T-helper 2 cell treated with Interferon-gamma antibody and Interleukin-4, amounts not matched to agents 100 ng/mL and 5 ng/mL, for 36 hours (primary cell): ENCODE measurements around the gene UGT2B7. TPM values are rescaled to one million over a fixed set of nuclear protein-coding genes. Genes with fewer than 3 reads are reported as not detected.
"Not testable (repeated sequence)": the region's sequence is repeated elsewhere in the genome, so short reads cannot be mapped to it uniquely, and the experiment has no call there.

Experiments
- intact Hi-C: fragments of 100-400 bp; cut with micrococcal nuclease; formaldehyde crosslinking; loops from one replicate; pipeline ENCODE4 v1.15.1; 2023
- total RNA-seq: library from RNA; stranded (reverse); gene quantifications from 2 replicates; pipeline ENCODE4 v1.2.3, GENCODE V29; 2022

UGT2B7 gene
- total RNA-seq = not detected in 2 replicates

GRCh38 chr4:69096111-69096656, at the start of gene UGT2B7:
Gene UGT2B7, plus strand, starts transcription at chr4:69096474. Its CDS starts 47 bp downstream, at chr4:69096521.
- intact Hi-C loops = no loop called here

GRCh38 chr4:69049860-69050259, 46.4 kb upstream of the UGT2B7 start:
- intact Hi-C loops = no loop called here

- intact Hi-C loops = not testable (repeated sequence)
Observed at GRCh38 chr4:69050853-69051575, 45.3 kb upstream of the UGT2B7 start.

GRCh38 chr4:69051576-69051943, 44.7 kb upstream of the UGT2B7 start:
- intact Hi-C loops = no loop called here

GRCh38 chr4:69053309-69053885, 42.9 kb upstream of the UGT2B7 start:
- intact Hi-C loops = not testable (repeated sequence)

GRCh38 chr4:69054033-69054432, 42.2 kb upstream of the UGT2B7 start:
- intact Hi-C loops = not testable (repeated sequence)

GRCh38 chr4:69054578-69055200, 41.6 kb upstream of the UGT2B7 start:
- intact Hi-C loops = no loop called here

- intact Hi-C loops = no loop called here
Observed at GRCh38 chr4:69056150-69056549, 40.1 kb upstream of the UGT2B7 start.

- intact Hi-C loops = no loop called here
Observed at GRCh38 chr4:69056921-69057550, 39.2 kb upstream of the UGT2B7 start.

- intact Hi-C loops = no loop called here
Observed at GRCh38 chr4:69057620-69058409, 38.5 kb upstream of the UGT2B7 start.

GRCh38 chr4:69058410-69059059, 37.7 kb upstream of the UGT2B7 start:
- intact Hi-C loops = no loop called here

- intact Hi-C loops = no loop called here
Observed at GRCh38 chr4:69060651-69061308, 35.5 kb upstream of the UGT2B7 start.

- intact Hi-C loops = no loop called here
Observed at GRCh38 chr4:69064391-69064790, 31.9 kb upstream of the UGT2B7 start.

GRCh38 chr4:69066945-69067344, 29.3 kb upstream of the UGT2B7 start:
- intact Hi-C loops = no loop called here

- intact Hi-C loops = no loop called here
Observed at GRCh38 chr4:69069085-69069484, 27.2 kb upstream of the UGT2B7 start.

GRCh38 chr4:69070590-69070989, 25.7 kb upstream of the UGT2B7 start:
- intact Hi-C loops = no loop called here

GRCh38 chr4:69071286-69071685, 25.0 kb upstream of the UGT2B7 start:
- intact Hi-C loops = no loop called here

GRCh38 chr4:69073375-69073774, 22.9 kb upstream of the UGT2B7 start:
- intact Hi-C loops = no loop called here

GRCh38 chr4:69075061-69075792, 21.0 kb upstream of the UGT2B7 start:
- intact Hi-C loops = no loop called here
